Adrenal gland (tissue), 12 donors: ENCODE results near the gene MAGI2. TPM values are rescaled to one million over a fixed set of nuclear protein-coding genes. Genes with fewer than 3 reads are reported as not detected.
"Not testable (repeated sequence)": the region's sequence is repeated elsewhere in the genome, so short reads cannot be mapped to it uniquely, and the experiment has no call there.

ENCODE experiments used
- DNase-seq, 7 donors: peaks; one replicate each; pipeline ENCODE4 v3.0.0-alpha.2; 2019 to 2020
- H3K27ac ChIP-seq, 5 donors: fragments of 200-600 bp; sonication (generic) in 4 of 5; 1 replicate in 3 of 5; 2 replicates in 2 of 5; pipeline versions ENCODE4 v1.5.1 to v1.8.0; 2016 to 2020; ENCODE audit warnings: mild to moderate bottlenecking in 1 of 5
- H3K27me3 ChIP-seq: fragments of 200-600 bp; 2 replicates; pipeline ENCODE4 v1.8.0; 2021
- H3K36me3 ChIP-seq, 2 donors: fragments of 200-600 bp; replicated peaks in 1 of 2; 1 replicate in 1 of 2; 2 replicates in 1 of 2; pipeline versions ENCODE4 v1.5.1 to v1.8.0; 2018 to 2022
- H3K4me1 ChIP-seq, 2 donors: fragments of 200-600 bp; replicated peaks in 1 of 2; 1 replicate in 1 of 2; 2 replicates in 1 of 2; pipeline versions ENCODE4 v1.5.1 to v1.8.0; 2018 to 2021
- H3K4me3 ChIP-seq, 4 donors: fragments of 200-600 bp; sonication (generic) in 3 of 4; one replicate each; pipeline ENCODE4 v1.5.1; 2016 to 2018
- H3K9me3 ChIP-seq, 3 donors: fragments of 200-600 bp; sonication (generic) in 1 of 3; replicated peaks in 1 of 3; 1 replicate in 2 of 3; 2 replicates in 1 of 3; pipeline versions ENCODE4 v1.5.1 to v1.8.0; 2016 to 2021
- CTCF ChIP-seq, 6 experiments: fragments of 450-650 bp in 4 of 6; fragments of 200-600 bp in 2 of 6; sonication (generic) in 1 of 6; IDR thresholded peaks; 1 replicate in 5 of 6; 2 replicates in 1 of 6; pipeline versions ENCODE4 v1.5.1 to v1.8.0; 2016 to 2021; ENCODE audit warnings: antibody characterized with exemption in 6 of 6, mild to moderate bottlenecking in 2 of 6, moderate library complexity in 1 of 6
- POLR2A ChIP-seq, 2 donors: fragments of 450-650 bp; IDR thresholded peaks; one replicate each; pipeline ENCODE4 v1.6.1; 2017; ENCODE audit warnings: antibody characterized with exemption in 2 of 2, mild to moderate bottlenecking in 2 of 2, moderate library complexity in 1 of 2
- WGBS, 4 donors: extraction: QIAGEN DNeasy Blood & Tissue Kit in 2 of 4; methylation state at CpG; one replicate each; pipeline versions ENCODE4 v1.1.5 to v1.1.7; 2013 to 2017; 5-methylcytosine and 5-hydroxymethylcytosine counted together
- intact Hi-C, 2 donors: fragments of 100-400 bp; cut with DNase I; formaldehyde crosslinking; loops; one replicate each; pipeline versions ENCODE4 v1.14.1 to v1.15.0; 2022 to 2023
- polyA plus RNA-seq, 3 donors: library from polyadenylated mRNA; stranded (reverse); fragments of 200-250 nt in 2 of 3; fragments of 350-450 nt in 1 of 3; fragmentation: Illumina TruSeq in 1 of 3; extraction: RNeasy Lipid Tissue Mini Kit (QIAGEN cat#74804) in 1 of 3; gene quantifications; one replicate each; pipeline ENCODE4 v1.2.3, GENCODE V29; 2013 to 2014
- total RNA-seq, 9 donors: library from RNA; depleted of rRNA in 4 of 9; stranded (reverse); fragments of >200 nt in 4 of 9; fragments of 120-200 nt in 1 of 9; fragmentation: NEBNext Ultra II Directional in 1 of 9; extraction: Animal tissue kit (Norgen Biotek cat#: 25700) in 1 of 9; gene quantifications; one replicate each; pipeline versions ENCODE4 v1.1.0 to v1.2.4, GENCODE V29; 2013 to 2023
- donor health status: healthy with polysubstance abuse.
- donor health status: Bipolar disorder and iron deficiency.
- donor health status: DM: yes; HTN: yes; CAD: no.
- donor health status: DM: no; HTN: no; CAD: no.
- donor health status: DM: no; HTN: no; CAD: no.
- donor health status: DM: yes; HTN: yes; CAD: no.

The MAGI2 gene
- total and polyA plus RNA-seq, 12 donors: 3.2 to 37.1 (median 17.1) TPM

DNA sequence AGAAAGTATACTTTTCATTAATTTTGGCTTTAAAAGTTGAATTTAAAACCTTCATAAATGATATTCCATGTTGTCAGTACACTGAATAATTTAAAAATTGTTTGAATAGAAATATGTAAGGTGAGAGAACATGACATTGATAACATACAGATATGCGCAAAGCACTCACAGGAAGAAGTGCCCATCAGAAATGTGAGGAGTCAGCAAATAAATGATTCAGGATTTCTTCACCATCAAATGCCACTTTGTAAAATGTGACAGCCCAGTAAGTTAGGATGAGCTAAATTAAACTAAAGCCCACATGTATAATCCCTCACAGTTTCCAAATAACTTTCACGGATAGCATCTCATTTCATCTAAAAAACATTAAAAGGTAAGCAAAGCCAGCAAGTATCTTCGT, 417.6 kb downstream of the MAGI2 start:
- 86 to 90% (median 87%) methylated on average over 3 of the region's 3 CpGs for WGBS, 4 donors
- no peaks in the 10 kb centered on the region for H3K9me3 ChIP-seq
- H3K36me3 ChIP-seq: no peaks in the 10 kb centered on the region
- no peak for DNase-seq
- no peak overlapping the region for H3K4me3 ChIP-seq
- TF ChIP-seq POLR2A (IDR thresholded peaks at IDR 0.05) (no peak), CTCF (IDR thresholded peaks at IDR 0.05) (no peak)
- H3K27me3 ChIP-seq: no peaks in the 10 kb centered on the region
- H3K27ac ChIP-seq: no peak overlapping the region
- H3K4me1 ChIP-seq: no peaks in the 10 kb centered on the region
- intact Hi-C loops: no loop called here

GRCh38 chr7:79034730-79035129, 418.7 kb downstream of the MAGI2 start:
- Histone ChIP-seq H3K4me3 (no peak overlapping the region), H3K27me3 (no peaks in the 10 kb centered on the region), H3K36me3 (no peaks in the 10 kb centered on the region), H3K4me1 (no peaks in the 10 kb centered on the region), H3K27ac (no peak overlapping the region), H3K9me3 (no peaks in the 10 kb centered on the region)
- TF ChIP-seq POLR2A (IDR thresholded peaks at IDR 0.05) (no peak), CTCF (IDR thresholded peaks at IDR 0.05) (no peak)
- no peak for DNase-seq
- intact Hi-C loops: no loop called here
- 51 to 60% (median 58%) methylated on average over 5 of the region's 5 CpGs for WGBS, 4 donors

DNA sequence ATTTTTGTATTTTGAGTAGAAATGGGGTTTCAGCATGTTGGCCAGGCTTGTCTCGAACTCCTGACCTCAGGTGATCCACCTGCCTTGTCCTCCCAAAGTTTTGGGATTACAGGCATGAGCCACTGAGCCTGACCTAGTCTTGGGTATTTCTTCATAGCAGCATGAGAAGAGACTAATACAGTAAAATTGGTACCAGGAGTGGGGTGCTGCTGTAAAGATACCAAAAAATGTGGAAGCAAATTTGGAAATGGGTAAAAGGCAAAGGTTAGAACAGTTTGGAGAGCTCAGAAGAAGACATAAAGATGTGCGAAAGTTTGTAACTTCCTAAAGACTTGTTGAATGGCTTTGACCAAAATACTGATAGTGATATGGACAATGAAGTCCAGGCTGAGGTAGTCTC, 433.8 kb downstream of the MAGI2 start:
- DNase-seq, H3K36me3 ChIP-seq, H3K27ac ChIP-seq, H3K4me1 ChIP-seq, H3K9me3 ChIP-seq, H3K27me3 ChIP-seq, H3K4me3 ChIP-seq, intact Hi-C loops: not testable (repeated sequence)
- 83 to 92% (median 86%) methylated on average over 2 of the region's 2 CpGs for WGBS, 4 donors

GRCh38 chr7:79011921-79012320, 441.5 kb downstream of the MAGI2 start:
- Histone ChIP-seq H3K9me3 (no peaks in the 10 kb centered on the region), H3K36me3 (no peaks in the 10 kb centered on the region), H3K27me3 (no peaks in the 10 kb centered on the region), H3K4me3 (no peak overlapping the region), H3K27ac (no peak overlapping the region), H3K4me1 (no peaks in the 10 kb centered on the region)
- 87 to 93% (median 92%) methylated on average over 2 of the region's 2 CpGs for WGBS, 4 donors
- no peak for DNase-seq
- intact Hi-C loops: no loop called here
- TF ChIP-seq CTCF (IDR thresholded peaks at IDR 0.05): no peak
- TF ChIP-seq POLR2A (IDR thresholded peaks at IDR 0.05): no peak

DNA sequence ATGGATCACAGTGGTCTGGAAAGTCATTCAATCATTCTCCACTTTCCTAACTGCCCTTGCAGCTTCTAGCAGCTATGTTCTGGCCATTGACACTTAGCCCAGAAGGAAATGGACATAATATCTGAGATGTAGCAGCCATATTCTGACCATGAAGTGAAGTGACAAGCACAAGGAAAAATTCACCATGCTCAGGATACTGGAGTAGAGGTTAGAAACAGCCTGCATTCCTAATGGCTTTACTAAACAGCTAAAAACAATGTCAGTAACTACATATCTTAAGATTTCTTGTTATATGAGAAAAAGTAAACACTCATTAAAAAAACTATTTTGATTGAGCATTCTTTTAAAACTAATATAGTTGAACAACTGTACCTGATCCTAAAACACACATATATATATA, 443.8 kb downstream of the MAGI2 start:
- intact Hi-C loops: no loop called here
- DNase-seq: no peak
- no peak overlapping the region for H3K4me3 ChIP-seq
- no peaks in the 10 kb centered on the region for H3K36me3 ChIP-seq
- no peaks in the 10 kb centered on the region for H3K9me3 ChIP-seq
- no peaks in the 10 kb centered on the region for H3K27me3 ChIP-seq
- H3K4me1 ChIP-seq: no peaks in the 10 kb centered on the region
- TF ChIP-seq POLR2A (IDR thresholded peaks at IDR 0.05) (no peak), CTCF (IDR thresholded peaks at IDR 0.05) (no peak)
- no peak overlapping the region for H3K27ac ChIP-seq
